Measurements from ENCODE around the gene ICAM5. TPM values are rescaled to one million over a fixed set of nuclear protein-coding genes. Genes with fewer than 3 reads are reported as not detected.

Gene ICAM5
- total RNA-seq, 2 donors from 2014 or later, result 0.18 to 0.37 TPM

DNA sequence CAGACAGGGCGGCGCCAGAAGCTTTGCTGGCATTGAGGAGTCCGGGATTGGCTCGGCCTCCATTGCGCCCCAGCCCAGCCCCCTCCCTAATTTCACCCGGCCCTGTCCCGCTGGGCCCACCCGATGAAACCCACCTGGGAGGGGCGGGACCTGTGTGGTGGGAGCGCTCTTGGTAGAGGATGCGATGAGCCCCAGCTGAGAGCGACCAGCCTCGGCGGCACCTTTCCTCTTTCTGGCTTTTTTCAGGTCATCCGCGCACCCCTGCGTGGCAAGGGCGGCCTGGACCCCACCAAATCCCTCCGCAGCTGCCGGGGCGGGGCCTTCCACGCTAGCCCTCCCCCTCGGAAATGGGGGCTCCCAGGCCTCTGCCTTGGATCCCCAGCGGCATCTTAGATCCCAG, 19.7 kb downstream of the ICAM5 start, which contains the start of gene ZGLP1:
TSS of gene ZGLP1 (minus strand) at position 393 of the 400 bp plus-strand sequence.
- peaks cover 10% of the 10 kb centered on the region for H3K36me3 ChIP-seq (ENCODE audit: control insufficient read depth, insufficient read depth, low read length)
- H3K9me3 ChIP-seq (ENCODE audit: control insufficient read depth, low read length), result no peaks in the 10 kb centered on the region
- TF ChIP-seq, protein P1, sequence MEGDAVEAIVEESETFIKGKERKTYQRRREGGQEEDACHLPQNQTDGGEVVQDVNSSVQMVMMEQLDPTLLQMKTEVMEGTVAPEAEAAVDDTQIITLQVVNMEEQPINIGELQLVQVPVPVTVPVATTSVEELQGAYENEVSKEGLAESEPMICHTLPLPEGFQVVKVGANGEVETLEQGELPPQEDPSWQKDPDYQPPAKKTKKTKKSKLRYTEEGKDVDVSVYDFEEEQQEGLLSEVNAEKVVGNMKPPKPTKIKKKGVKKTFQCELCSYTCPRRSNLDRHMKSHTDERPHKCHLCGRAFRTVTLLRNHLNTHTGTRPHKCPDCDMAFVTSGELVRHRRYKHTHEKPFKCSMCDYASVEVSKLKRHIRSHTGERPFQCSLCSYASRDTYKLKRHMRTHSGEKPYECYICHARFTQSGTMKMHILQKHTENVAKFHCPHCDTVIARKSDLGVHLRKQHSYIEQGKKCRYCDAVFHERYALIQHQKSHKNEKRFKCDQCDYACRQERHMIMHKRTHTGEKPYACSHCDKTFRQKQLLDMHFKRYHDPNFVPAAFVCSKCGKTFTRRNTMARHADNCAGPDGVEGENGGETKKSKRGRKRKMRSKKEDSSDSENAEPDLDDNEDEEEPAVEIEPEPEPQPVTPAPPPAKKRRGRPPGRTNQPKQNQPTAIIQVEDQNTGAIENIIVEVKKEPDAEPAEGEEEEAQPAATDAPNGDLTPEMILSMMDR (conservative IDR thresholded peaks at IDR 0.05), result no peak
- Mint-ChIP-seq H3K27ac (no peak within 1 kb of the TSS), H3K4me3 (no peak within 1 kb of the TSS), H3K9me3 (no peaks in the 10 kb centered on the region), H3K4me1 (peaks cover under 1% of the 10 kb centered on the region), H3K27me3 (ENCODE audit: insufficient read depth) (no peaks in the 10 kb centered on the region), H3K36me3 (ENCODE audit: low read depth) (peaks cover 18% of the 10 kb centered on the region)
- no peaks in the 10 kb centered on the region for H3K27me3 ChIP-seq (ENCODE audit: control insufficient read depth, insufficient read depth, low read length, poor library complexity, severe bottlenecking)
- no peaks in the 10 kb centered on the region for H3K4me1 ChIP-seq (ENCODE audit: control insufficient read depth, insufficient read depth, low read length)
- DNase-seq, result no peak
- 93% methylated on average over 8 to 23 of the region's 24 CpGs for whole genome bisulfite sequencing, 2 experiments (ENCODE audit: insufficient coverage in 1 of 2, insufficient read length in 1 of 2)
- no peak within 1 kb of the TSS for H3K27ac ChIP-seq (ENCODE audit: low read depth, low read length)
- no peak within 1 kb of the TSS for H3K4me3 ChIP-seq (ENCODE audit: low read length)
- no peak within 1 kb of the TSS for H3K9ac ChIP-seq (ENCODE audit: extremely low read depth, low read length, poor library complexity, severe bottlenecking)

DNA sequence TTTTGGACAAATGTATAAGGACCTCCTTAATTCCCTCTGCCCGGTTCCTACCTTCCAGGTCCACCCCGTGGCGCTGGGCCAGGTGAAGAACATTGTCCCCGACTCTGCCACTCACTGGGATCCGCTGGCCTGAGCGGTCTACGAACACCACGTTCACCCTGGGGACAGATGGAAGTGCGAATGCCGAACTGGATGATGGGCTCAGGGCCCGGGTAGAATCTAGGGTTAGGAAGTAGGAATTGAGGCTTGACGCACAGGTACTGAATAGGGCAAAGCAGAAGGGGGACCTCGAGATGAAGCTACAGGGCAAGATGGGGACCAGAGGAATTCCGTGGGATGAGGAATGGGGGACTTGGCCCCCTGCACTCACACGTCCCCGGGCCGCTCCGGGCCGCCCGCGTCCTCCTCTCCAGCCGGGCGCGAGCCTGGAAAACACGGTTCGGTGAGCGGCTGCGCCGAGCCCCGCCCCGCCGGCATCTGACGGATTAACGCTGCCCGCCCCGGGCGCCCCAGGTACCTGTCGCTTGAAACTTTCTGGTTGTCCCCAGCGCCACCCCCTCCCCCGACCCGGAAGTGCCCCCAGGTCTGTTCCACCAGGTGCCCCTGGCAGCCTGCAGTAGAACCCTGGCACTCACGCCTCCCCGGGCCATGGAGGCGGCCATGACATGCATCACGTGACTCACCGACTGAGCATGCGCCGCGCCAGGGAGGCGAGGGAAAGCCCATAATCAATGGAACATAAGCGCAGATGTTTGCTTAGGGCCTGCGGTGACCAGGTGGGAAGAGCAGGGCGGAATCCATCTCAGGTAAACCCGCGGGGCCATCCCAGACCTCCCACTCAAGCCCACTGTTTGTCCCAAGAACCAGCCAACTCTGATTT, 25.8 kb downstream of the ICAM5 start, which contains the start of gene FDX2:
TSS of gene FDX2 (minus strand) at position 681 of the 880 bp plus-strand sequence. CDS start at position 662, 19 bp downstream.
- peak; percentile 97 for DNase-seq
- Histone ChIP-seq H3K36me3 (ENCODE audit: control insufficient read depth, insufficient read depth, low read length) (peaks cover 35% of the 10 kb centered on the region), H3K27ac (ENCODE audit: low read depth, low read length) (peak within 1 kb of the TSS; percentile 44), H3K9me3 (ENCODE audit: control insufficient read depth, low read length) (no peaks in the 10 kb centered on the region), H3K9ac (ENCODE audit: extremely low read depth, low read length, poor library complexity, severe bottlenecking) (peak within 1 kb of the TSS; percentile 71), H3K27me3 (ENCODE audit: control insufficient read depth, insufficient read depth, low read length, poor library complexity, severe bottlenecking) (no peaks in the 10 kb centered on the region), H3K4me1 (ENCODE audit: control insufficient read depth, insufficient read depth, low read length) (no peaks in the 10 kb centered on the region), H3K4me3 (ENCODE audit: low read length) (peak within 1 kb of the TSS; percentile 93)
- H3K9me3 Mint-ChIP-seq, result no peaks in the 10 kb centered on the region
- no peaks in the 10 kb centered on the region for H3K27me3 Mint-ChIP-seq (ENCODE audit: insufficient read depth)
- H3K4me1 Mint-ChIP-seq, result peaks cover 14% of the 10 kb centered on the region
- 2 to 3% methylated on average over 30 to 55 of the region's 55 CpGs for WGBS, 2 experiments (ENCODE audit: insufficient coverage in 1 of 2, insufficient read length in 1 of 2)
- TF ChIP-seq, protein P1 (conservative IDR thresholded peaks at IDR 0.05), result no peak
- H3K27ac Mint-ChIP-seq, result peak within 1 kb of the TSS; percentile 93
- peak within 1 kb of the TSS; percentile 79 for H3K4me3 Mint-ChIP-seq
- peaks cover 25% of the 10 kb centered on the region for H3K36me3 Mint-ChIP-seq (ENCODE audit: low read depth)

DNA sequence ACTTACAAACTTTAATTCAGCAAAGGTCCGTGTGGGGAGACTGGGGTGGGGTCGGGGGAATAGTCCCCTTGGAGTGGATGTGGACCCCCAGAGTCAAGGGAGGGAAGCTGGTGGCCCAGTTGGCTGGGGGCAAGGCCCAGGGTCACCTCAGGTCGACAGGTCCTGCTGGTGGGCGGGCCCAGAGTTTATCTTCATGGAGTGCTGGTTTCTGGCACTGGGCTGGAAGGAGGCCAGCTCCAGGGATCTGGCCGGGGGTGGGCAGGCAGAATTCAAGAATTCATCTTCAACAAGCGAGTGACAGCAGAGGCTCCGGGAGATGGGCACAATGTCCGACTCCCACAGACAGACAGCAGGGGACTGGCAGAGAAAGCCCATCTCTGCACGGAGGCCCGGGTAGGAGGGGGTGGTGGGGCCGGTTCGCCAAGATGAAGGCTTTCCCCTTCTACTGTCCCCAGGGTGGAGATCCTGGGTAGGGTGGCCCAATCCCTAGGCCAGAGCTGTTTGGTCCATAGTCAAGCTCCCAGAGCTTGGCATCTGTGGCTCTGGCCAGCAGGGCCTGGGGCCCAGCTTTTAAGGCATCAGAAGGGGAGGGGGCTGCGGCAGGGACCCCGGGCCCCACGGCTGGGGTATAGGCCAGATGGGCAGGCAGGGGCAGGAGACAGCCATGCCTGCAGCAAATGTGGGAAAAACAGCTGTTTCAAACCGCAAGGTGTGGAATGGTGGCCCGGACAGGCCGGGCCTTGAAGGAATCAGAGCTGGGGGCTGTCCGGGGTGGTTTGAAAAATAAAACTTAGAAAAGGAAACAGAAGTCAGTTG, 26.7 kb downstream of the ICAM5 start:
- TF ChIP-seq, protein P1 (conservative IDR thresholded peaks at IDR 0.05), result no peak
- H3K9me3 Mint-ChIP-seq, result no peaks in the 10 kb centered on the region
- WGBS, 2 experiments (ENCODE audit: insufficient coverage in 1 of 2, insufficient read length in 1 of 2), result 86% methylated on average over 9 to 19 of the region's 19 CpGs
- no peaks in the 10 kb centered on the region for H3K9me3 ChIP-seq (ENCODE audit: control insufficient read depth, low read length)
- peaks cover 25% of the 10 kb centered on the region for H3K36me3 Mint-ChIP-seq (ENCODE audit: low read depth)
- H3K36me3 ChIP-seq (ENCODE audit: control insufficient read depth, insufficient read depth, low read length), result peaks cover 42% of the 10 kb centered on the region
- H3K4me1 ChIP-seq (ENCODE audit: control insufficient read depth, insufficient read depth, low read length), result no peaks in the 10 kb centered on the region
- H3K27ac ChIP-seq (ENCODE audit: low read depth, low read length), result peak overlapping the region; percentile 44
- no peaks in the 10 kb centered on the region for H3K27me3 Mint-ChIP-seq (ENCODE audit: insufficient read depth)
- H3K4me3 ChIP-seq (ENCODE audit: low read length), result peak overlapping the region; percentile 93
- H3K4me3 Mint-ChIP-seq, result peak overlapping the region; percentile 79
- H3K9ac ChIP-seq (ENCODE audit: extremely low read depth, low read length, poor library complexity, severe bottlenecking), result no peak overlapping the region
- DNase-seq, result no peak
- peaks cover 14% of the 10 kb centered on the region for H3K4me1 Mint-ChIP-seq
- H3K27ac Mint-ChIP-seq, result peak overlapping the region; percentile 93
- H3K27me3 ChIP-seq (ENCODE audit: control insufficient read depth, insufficient read depth, low read length, poor library complexity, severe bottlenecking), result no peaks in the 10 kb centered on the region
